ENCODE results near the gene RNF150.

The RNF150 gene

DNA sequence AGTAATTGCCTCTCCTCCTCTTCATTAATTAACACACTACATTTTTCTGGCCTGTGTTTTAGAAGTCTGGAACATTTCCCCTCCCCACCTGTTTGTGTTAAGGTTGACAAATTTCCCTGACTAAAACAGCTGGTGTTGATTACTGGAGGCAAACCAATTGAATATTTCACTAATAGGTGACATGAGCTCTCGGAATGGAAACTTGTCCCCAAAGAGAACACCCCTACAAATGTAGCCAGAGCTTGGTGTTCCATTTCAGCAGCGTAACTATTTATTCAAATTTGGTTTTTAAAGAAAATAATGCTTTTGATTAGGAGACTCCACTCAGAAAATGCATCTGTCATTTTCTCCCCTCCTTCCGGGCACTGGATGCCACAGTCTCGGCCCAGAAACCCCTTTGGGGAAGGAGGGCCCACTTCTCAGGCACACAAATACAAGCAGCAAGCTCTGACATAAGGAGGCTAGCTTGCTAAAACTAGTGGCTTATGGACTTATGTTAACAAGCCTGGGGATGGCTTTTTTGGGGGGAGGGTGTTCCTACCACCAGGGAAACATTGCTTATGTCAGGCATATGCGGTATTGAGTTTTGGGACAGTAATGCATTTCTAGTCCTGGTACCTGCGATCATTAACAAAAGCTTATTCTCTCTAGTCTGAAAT lies 2.2 kb downstream of the RNF150 start:
- no peak for DNase-seq

DNA sequence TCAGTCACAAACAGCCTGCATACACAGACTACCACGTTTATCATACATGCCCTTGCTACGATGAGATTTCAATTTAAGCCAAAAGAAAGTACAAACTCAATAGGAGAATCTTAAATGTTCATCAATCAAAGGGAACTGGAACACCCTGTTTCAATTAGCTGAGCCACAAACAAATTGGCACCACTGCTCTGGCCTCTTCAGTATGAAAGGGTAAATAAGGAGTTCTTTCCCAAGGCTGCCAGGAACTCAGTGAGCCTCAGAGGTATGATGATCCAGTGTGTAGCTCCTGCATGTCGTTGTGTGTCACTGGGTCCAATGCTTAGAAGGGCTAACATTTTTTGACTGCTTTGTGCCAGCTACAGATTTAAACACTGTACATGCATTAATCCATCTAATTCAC lies 5.4 kb downstream of the RNF150 start:
- no peak for DNase-seq

DNA sequence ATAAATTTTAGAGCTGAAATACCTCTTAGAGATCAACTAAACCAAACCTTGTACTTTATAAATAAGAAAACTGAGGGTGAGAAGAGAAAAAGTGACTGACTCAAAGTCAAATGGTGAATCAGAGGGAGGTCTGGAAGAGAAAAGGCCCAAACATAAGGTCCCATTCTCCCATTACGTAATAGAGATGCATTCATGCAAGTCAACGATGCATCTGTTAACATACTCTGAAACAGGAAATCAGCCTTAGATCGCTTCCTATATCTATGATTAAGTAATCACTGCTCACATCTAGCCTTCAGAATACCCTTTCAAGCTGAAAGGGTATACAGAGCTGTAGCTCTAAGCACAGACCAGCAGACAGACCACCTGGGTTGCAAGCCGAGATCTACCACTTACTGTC lies 6.5 kb downstream of the RNF150 start:
- DNase-seq = no peak

DNA sequence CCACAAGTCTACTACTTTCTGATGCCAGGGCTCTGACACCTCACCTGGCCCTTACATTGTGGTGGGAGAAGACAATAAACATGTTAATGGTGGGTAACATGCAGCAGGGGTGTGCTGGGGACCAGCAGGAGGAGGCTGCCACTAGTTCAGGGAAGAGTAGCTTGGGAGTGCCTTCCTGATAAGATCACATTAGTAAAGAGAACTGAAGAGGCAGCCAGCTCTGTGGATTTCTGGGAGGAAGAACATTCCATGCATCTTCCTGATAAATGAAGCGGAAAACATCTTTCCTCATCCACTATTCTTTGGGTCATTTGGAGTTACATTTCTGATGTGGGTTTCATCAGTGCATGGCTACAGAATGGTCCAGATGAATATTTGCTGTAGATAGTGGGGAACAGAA lies 9.0 kb downstream of the RNF150 start:
- no peak for DNase-seq

DNA sequence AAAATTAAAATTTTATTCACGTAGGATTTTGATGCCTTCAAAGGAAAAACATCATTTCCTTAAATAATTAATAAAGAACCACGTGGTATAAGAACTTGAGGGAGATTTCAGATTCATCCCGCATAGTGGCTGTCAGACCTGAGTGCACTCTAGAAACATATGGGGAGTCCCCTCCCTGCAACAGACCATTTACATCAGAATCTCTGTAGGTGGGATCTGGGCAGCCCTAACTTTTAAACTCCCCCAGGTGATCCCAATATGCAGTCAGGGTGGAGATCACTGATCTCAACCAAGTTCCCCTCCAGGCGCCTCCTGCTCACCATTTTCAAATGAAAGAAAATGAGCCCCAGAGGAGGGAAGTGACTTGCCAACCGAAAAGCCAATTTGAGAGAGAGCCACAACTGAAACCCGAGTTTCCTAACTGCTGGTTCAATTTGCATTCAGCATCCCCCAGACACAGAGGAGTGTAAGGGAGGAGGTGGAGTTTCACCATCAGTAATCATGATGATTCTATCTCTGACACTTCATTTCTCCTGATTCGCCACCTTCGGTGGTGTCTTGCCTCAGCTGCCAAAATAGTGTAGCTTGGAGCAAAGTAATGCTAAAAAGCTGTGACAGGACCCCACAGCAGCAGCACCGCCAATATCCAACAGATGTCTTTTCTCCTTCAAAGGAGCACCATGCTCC lies 11.4 kb downstream of the RNF150 start:
- DNase-seq = no peak

DNA sequence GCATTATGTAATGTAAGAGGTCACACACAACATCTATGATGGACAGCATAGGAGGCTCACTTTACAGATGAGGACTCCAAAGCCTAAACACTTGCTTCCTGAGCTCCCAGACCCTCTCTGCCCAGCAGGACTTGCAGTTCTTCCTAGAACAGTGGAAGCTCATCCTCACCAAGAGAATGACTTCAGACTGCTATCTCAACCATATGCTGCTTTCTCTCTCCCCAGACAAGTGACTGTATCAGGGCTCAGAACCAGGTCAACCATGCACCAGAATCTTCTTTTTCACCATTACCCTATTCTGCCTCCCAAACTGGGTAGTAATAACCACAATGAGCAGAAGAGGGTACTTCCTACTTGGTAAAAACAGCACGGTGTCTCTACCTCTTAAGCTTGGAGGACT lies 12.2 kb downstream of the RNF150 start:
- no peak for DNase-seq

DNA sequence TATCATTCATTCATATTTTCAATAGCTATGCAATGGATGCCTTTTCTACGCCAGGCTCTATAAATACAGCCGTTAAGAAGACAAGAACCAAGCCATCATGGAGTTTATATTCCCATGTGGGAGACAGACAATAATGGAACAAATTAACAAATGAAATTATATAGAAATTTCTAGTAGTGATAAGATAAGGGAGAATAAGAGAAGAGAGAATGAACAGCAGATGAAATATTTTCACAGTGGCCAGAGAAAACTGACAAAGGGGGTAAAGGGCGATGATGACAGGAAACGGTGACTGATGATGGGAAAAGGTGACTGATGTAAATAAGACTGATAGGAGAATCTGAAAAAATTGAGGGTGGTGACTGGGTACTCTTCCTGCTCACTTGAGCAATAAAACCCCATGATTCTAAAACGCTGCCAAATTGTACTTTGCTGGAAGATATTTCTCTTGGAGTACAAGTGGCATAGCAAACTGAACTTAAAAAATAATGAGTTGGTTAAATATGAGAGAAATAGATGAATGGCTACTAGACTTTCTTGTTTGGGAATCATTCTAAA lies 13.2 kb downstream of the RNF150 start:
- no peak for DNase-seq

DNA sequence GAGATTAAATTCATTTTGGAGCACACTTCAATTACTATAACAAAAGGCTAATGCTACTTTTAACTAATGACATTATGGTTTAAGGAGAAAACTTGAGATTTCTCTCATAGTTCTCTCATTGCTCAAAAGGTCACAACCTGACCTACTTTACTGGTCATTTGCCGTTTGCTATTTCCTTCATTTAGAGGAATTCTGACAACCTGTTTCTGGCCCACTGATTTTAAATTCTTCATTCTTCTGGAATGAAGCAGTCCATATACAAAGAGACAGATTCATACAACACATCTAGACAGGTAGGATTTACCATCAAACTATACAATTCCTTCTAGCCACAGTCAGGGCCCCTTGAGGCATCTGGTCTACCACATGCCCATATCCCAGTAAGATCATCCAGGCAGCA lies 14.2 kb downstream of the RNF150 start:
- no peak for DNase-seq

DNA sequence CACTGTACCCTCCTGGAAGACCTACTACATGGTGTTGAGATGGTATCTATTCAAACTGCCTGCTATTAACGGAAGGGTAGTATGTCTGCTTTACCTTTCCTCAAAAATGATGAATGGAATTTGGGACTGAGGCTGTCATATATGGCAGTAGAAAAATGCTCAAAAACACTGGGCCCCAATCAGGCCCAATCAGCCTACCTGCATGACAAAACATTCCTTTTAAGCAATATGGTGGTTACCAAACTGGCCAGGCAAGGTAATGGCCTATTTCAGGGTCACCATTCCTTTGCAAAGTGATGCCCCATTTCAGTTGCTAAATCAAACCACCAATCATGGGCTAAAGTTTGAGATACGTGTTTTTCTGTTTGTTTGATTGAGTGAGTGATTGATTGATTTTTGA lies 14.9 kb downstream of the RNF150 start:
- DNase-seq = no peak

DNA sequence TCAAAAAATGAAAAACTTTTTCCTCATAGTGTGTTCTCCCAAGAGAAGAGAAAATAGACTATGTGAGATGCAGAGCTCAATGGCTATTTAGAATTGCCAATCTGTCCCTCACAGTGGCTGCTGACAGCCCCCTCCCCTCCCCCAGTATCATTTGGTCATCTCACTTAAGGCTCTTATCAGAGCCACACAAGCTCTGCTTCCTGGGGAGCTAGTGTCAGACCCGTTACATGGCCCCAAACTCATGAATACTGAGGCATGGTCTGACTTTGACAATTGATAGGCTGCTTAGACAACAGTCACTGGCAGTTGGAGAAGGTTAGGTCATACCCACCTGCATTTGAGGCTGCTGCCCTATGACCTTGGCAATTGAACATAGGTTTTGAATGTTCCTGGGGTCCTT lies 15.3 kb downstream of the RNF150 start:
- DNase-seq = no peak

DNA sequence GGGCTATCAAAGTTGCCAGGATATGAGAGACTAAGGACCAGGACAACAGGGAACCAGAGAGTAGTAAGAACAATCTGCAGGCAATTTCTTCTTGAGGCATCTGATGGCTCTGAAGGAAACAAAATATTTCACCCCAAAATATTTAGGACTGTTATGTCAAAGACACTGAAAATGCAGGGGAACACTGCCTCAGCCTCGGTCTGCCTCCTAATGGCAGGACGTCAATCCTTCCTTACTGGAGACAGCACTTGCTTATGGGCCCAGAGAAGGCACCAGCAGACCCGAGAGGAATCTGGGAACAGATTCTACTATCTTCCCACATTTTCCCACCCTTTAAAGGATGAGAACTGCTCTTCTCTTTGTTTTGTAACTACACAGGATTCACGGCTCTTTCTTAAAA lies 23.3 kb downstream of the RNF150 start:
- DNase-seq = no peak

DNA sequence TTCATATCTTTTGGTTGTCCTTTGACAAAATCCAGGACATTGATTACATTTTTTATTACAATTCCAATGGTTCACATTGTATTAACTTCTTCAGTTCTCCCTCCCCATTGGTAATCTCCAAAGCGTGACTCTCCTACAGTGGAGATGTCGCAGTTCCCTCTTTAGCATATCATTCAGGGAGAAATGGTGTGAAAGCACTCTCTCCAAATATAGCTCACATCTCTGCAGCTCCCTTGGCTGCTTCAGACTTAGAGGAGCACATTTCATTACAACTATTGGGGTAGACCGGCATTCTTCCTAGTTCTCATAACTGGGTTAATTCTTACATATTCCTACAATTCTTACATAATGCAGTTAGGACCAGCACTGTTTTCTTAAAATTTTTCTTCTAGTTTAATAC lies 25.3 kb downstream of the RNF150 start:
- DNase-seq = no peak

DNA sequence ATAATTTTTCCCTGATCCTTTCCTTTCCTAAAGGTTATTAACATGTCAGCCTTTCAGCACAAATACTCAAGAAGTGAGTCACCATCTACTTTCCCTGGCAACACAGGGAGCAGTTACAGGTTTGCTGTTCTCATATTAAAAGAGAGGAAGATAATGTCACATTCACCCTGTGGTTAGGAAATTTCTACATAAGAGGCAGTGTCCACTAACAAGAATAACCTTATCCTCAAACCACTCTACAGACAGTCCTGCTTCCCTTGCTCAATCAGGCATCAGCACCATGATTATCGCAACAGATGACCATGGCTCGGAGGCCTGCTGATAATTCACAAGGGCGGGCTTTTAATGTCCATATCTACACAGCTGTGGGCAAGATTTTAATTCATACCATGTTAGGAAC lies 30.9 kb downstream of the RNF150 start:
- no peak for DNase-seq

DNA sequence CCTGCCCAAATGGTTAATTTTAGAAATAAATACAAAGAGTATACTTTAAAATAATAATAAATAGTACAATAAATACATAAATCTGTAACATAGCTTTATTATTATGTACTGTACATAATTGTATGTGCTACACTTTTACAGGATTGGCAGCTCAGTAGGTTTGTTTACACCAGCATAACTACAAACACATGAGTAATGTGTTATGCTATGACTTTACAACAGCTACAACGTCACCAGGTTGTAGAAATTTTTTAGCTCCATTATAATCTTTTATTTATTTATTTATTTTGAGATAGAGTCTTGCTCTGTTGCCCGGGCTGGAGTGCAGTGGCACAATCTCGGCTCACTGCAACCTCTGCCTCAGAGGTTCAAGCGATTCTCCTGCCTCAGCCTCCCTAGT lies 31.8 kb downstream of the RNF150 start:
- no peak for DNase-seq

DNA sequence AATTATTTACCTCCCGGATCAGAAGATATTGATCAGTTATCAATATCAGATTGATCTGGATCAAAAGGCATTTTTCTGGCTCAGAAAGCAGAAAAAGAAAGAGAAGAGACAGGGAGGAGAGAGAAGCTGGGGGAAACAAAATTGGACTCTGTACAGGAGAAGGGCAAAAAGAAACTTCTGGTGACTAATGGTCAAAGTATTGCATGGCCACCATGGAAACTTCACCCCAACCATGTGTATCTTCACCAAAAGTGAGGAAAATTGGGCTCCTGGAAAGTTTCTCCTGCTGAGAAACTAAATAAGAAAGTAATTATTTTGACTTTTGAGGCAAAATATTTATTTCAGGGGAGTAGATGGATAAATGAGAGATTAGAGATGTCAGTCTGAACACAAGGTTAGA lies 33.9 kb downstream of the RNF150 start:
- DNase-seq = no peak

DNA sequence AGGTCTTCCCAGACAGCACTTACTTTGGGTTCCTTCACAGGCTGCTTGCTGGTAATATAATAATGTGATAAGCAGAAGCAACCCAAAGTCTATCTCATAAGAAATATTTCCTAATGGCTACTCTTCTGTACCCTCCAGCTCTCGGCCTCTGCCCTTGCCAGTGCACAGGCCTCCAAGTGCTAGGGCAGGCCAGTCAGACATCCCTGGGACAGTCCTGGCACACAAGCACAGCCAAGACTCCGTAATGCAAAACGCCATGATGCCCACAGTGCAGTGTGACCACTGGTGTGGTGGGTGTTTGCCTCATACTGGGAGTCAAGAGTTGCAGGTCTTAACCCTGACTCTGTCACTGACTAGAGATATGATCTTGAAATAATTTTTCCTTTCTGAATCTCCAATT lies 35.1 kb downstream of the RNF150 start:
- DNase-seq = no peak

DNA sequence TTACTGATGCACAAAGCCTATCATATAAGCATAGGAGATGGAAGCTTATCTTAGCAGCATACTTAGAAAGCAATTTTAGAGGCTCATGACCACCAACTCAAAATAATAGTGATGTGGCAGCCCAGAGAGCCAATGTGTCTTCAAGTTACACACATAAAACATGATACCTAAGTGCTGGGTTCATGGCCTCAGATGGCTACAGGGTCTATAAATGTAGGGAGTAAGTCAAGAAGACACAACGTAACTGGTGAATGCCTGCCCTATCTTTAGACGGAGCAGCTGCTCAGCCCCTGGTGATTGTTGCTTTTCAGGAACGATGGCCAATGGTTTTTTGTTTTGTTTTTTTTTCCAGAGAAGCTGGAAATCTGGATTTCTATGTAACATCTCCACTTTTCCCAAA lies 42.8 kb downstream of the RNF150 start:
- DNase-seq = no peak

DNA sequence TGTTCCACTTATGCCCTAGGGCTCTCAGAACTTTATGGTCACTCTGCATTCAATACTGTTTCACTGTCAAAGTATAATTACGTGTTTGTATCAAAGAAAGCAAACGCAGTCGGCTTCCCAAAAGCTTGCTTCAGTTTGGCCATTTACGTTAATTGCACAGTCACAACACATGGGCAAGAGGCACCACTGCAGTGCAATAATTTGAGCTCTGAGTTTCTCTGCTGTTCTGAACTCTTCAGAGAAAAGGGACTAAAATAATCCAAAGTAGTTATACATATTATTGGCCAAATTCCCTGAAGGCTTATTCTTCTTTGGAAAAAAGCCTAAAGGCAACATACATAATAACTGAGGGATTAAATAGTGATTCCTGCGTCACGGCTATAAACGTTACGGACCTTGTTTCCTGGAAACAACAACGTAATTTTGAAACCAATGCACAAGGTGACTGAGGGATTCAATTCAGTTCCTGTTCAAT lies 51.3 kb downstream of the RNF150 start:
- no peak for DNase-seq

DNA sequence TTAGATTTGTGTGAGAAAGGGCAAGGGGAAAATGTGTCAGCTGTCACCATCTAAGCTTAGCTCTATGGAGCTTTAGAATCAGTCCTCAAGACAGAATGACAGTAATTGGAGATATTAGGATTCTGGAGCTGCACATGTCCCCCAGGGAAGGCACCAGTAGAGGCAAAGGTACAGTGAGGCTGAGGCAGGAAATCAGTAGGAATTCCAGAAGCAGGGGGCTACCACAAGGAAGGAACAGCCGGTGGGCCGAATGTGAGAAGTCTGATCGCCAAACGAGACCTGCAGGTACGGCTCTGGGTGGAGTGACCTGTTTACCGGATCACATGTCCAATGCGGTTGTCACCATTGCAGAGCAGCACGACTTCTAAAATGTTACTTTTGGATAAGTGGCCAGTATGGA lies 52.6 kb downstream of the RNF150 start:
- DNase-seq = no peak

DNA sequence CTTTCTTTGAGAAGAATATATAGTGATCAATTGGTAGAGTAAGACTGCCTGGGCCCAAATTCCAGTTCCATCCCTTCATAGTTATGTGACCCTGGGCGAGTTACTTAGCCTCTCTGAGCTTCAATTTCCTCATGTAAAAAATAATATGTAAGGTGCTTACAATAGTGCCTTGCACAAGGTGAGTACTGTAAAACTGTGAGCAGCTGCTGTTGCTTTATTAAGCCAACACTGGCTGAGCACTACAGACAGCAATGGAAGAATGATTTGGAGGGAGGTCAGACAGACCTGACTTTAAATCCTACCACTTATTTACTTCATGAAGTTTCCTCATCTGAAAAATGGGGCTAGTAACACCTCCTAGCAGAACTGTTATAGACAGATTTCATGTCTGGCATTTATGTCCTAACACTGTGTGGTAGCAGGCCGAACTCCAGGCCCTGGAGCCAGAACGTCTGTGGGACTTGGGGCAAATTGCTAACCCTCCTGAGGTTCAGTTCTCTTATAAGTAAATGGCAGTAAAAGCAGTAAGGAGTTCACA lies 53.8 kb downstream of the RNF150 start:
- DNase-seq = no peak

DNA sequence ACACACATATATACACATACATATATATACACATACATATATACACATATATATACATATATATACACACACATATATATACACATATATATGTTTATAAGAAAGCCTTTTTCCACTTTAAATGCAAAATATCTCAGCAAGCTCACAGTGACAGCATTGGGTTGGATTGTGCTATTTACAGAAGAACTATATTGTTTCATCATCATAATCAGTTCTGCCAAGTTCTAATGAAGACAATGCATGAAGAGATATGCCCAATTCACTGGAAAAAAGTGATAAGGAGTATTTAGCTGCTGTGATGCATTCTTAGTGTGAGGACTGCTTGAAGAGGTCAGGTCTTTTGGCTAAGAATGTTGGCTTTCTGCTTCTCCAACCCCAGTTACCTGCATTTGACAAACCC lies 54.4 kb downstream of the RNF150 start:
- DNase-seq = no peak

DNA sequence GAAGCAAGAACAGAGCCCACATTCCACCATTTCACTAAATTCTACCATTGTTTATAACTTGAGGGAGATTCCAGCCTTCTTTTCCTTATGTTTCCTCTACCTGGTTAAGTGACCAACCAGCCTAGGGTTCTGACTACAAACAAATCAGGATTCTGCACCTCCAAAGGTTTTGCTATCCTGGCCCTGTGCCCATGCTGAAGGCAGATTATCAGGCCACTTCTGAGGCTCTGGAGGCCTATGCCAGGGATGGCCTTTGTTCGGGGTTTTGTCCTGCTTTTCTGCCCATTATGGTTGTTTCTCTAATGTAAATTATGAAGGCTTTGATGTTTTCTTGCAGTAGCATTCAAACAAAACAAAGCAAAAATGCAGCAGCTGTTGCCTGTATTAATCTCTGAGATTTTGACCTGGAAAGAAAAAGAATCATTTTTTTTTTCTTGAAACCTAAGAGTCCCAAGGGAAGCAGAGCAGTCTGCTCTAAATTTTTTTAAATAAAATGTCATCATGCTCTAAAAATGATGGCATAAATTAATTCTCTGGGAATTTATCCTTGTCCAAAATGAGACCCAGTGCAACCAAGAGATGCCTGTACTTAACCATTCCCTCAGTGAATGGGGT lies 55.6 kb downstream of the RNF150 start:
- no peak for DNase-seq

DNA sequence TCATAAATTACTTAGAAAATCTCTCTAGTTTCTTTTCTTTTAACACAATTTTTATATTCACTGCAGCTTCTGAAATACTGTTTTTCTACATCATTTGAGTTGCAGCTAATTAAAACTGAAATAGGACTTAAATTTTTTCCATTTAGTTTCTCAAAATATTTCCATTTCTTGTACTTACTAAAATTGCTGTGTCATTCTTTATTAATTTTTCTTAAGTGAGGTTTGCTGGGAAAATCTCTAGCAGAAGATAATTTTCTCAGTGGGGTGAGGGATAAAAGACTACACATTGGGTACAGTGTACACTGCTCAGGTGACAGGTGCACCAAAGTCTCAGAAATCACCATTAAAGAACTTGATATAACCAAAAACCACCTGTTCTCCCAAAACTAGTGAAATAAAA lies 57.7 kb downstream of the RNF150 start:
- no peak for DNase-seq

Data from stimulated activated CD4-positive, alpha-beta T cell treated with anti-CD3 and anti-CD28 coated beads, Interleukin-4, amount 100 ng/mL, for 24 hours (primary cell).